T-helper 9 cell (primary cell): ENCODE results near the gene ZNHIT1.
"Not testable (repeated sequence)": the region's sequence is repeated elsewhere in the genome, so short reads cannot be mapped to it uniquely, and the experiment has no call there.

ENCODE experiments used
- DNase-seq: peaks from one replicate; pipeline ENCODE4 v3.0.0-alpha.2; 2020

The ZNHIT1 gene

DNA sequence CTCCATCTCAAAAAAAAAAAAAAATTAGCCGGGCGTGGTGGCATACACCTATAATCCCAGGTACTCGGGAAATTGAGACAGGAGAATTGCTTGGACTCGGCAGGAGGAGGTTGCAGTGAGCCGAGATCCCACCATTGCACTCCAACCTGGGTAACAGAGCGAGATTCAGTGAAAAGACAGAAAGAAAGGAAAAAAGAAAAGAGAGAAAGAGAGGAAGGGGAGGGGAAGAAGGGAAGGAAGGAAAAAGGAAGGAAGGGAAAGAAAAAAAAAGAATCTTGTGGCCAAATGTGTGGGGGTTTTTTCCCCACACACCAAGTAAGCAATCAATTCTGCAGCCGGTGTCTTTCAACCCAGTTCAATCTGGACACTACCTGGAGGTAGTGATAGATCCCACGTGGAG, 28.9 kb upstream of the ZNHIT1 start:
- no peak for DNase-seq

DNA sequence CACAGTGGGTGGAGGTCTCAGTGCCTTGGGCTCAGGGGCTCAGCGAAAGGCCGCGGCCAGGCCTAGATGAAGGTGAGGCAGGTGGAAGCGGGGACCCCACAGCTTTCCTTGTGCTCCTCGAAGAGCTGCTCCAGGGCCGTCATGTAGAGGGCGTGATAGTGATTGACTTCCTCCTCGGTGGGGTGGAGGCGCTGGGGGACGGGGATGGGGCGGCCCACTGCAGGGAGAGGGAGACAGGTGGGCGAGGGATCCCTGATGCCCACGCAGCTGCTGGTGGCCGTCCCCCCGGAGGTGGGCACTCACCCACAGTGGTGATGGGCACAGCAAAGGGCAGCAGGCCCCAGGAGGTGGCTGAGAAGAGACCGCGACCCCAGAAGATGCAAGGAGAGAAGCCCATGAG, 22.1 kb upstream of the ZNHIT1 start:
- DNase-seq, result no peak

DNA sequence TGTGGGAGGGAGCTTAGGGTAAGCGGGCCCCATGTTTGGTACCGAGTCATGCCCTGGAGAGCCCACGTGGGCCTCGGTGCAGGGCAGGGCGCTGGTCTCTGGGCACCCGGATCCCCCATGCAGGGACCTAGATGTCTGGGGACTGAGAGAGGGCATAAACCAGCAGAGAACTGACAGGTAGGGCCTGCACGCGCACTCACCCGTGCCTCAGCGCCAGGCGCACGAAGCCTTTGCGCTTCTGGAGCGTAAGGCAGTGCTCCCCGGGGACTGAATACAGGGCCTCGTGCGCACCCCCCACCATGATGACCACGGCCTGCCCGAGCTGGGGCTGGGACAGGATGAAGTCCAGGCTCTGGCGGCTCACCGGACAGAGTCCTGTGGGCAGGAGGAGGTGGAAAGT, 20.0 kb upstream of the ZNHIT1 start:
- DNase-seq, result no peak

DNA sequence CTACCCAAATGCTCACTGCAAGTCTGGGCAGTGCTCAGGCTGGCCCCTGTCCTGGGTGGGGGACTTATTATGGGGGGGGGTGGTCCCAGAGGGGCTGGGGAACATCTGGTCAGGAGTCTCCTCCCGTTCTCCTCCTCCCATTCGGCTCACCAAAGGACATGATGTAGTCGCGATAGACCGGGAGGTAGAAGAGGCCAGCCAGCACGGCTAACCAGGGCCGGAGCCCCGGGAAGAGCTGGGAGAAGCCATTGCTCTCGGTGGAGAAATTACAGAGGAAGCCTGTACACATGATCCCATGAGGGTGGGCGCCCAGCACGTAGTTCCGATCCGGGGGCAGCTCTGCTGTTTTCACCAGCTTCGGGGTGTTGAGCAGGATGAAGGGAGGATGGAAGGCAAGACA, 19.5 kb upstream of the ZNHIT1 start:
- DNase-seq, result no peak

DNA sequence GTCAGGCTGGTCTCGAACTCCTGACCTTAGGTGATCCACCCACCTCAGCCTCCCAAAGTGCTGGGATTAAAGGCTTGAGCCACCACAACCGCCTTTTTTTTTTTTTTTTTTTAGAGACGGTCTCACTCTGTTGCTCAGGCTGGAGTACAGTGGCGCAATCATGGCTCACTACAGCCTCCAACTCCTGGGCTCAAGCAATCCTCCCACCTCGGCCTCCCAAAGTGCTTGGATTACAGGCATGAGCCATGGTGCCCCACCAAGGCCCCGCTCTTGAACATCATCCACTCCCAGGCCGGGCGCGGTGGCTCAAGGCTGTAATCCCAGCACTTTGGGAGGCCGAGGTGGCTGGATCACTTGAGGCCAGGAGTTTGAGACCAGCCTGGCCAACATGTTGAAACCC, 18.4 kb upstream of the ZNHIT1 start:
- DNase-seq, result not testable (repeated sequence)

DNA sequence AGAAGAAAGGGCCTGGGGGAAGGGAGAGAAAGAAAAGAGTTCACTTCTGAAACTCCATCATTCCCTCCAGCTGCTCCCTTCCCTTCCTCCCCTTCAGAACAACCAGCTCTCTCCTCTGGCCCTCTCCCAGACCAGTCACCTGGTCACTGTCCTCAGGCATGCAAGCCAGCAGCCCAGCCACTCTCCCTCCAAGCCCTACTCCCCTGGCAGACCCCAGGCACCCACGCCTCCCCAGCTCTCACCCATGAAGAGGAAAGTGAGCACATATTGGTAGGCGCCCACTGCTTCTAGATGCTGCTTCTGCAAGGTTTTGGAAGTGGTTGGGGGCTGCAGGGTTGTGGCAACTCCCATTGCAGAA, 17.5 kb upstream of the ZNHIT1 start:
- no peak for DNase-seq

DNA sequence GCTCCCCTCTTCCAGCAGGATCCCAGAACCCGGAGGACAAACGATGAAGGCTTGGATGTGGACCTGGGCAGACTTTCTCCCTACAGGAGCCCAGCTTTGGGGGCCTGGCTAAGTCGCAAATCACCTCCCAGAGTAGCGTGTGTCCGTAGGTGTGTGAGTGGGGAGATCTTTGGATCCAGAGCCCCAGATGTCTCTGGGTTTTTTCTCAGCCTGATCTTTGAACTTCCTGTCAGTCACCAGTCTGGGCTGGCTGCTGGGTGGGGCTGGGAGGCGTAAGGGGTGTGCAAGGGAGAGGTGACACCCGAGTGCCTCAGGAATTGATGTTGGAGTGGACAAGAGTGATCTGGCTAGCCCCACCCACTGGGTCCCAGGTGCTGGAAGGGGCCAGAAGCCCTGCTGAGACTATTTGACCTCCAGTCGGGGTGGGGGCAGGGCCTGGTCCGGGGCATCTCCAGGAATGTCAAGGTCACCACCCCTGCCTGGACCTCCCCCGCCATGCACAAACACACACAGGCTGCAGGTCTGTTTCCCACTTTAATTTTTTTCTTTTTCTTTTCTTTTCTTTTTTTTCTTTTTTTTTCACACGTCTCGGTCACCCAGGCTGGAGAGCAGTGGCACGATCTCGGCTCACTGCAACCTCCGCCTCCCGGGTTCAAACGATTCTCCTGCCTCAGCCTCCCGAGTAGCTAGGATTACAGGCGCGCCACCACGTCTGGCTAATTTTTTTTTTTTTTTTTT, 16.9 kb upstream of the ZNHIT1 start, which contains the start of gene MOGAT3:
MOGAT3 (minus strand) TSS at position 175 of the 738 bp plus-strand sequence. CDS start 182 bp downstream, outside the sequence.
- no peak for DNase-seq

DNA sequence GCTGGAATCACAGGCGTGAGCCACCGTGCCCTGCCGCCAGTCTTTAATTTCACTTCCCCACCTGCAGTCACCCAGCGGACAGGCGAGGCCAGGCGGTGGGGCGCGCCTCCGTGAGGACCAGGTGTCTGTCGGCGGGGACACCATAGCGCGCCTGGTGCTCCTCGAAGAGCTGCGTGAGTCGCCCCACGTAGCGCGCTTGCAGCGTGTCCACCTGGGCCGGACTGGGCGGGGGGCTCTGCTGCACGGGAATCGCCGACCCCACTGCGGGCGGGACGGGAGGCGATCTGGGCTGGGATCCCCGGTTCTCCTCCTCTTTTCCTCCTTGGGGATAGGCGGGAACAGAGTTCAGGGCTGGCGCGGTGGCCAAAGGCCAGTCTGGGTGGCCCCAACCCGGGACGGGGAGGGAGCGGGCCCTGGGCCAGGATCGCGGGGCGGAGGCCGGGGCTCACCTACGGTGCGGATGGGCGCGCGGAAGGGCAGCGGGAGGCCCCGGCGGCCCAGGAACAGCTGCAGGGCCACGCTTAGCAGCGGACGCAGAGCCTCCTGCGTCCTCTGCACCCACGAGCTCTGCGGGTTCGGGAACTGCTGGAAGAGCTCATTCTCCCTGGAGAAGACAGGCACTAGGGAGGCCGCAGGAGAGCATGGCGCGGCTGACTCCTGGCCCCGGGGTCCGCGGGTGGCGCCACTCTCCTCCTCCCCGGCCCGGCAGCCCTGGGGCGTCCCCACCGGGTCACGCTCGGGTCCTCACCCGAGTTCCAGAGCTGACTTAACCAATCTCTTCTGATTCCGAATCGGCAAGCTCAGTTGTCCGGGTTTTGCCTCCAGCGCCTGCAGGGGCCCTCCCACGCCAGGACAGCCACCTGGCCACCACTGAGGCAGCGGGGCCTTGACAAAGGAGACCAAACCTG, 16.0 kb upstream of the ZNHIT1 start:
- no peak for DNase-seq

DNA sequence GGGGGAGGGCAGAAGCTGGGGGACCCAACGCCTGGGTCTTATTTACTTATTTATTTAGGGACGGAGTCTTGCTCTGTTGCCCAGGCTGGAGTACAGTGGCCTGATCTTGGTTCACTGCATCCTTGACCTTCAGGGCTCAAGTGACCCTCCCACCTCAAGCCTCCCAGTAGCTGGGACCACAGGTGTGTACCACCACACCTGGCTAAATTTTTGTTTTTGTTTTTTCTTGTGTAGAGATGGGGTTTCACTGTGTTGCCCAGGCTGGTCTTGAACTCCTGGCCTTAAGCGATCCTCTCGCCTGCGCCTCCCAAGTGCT, 15.4 kb upstream of the ZNHIT1 start:
- DNase-seq, result no peak

DNA sequence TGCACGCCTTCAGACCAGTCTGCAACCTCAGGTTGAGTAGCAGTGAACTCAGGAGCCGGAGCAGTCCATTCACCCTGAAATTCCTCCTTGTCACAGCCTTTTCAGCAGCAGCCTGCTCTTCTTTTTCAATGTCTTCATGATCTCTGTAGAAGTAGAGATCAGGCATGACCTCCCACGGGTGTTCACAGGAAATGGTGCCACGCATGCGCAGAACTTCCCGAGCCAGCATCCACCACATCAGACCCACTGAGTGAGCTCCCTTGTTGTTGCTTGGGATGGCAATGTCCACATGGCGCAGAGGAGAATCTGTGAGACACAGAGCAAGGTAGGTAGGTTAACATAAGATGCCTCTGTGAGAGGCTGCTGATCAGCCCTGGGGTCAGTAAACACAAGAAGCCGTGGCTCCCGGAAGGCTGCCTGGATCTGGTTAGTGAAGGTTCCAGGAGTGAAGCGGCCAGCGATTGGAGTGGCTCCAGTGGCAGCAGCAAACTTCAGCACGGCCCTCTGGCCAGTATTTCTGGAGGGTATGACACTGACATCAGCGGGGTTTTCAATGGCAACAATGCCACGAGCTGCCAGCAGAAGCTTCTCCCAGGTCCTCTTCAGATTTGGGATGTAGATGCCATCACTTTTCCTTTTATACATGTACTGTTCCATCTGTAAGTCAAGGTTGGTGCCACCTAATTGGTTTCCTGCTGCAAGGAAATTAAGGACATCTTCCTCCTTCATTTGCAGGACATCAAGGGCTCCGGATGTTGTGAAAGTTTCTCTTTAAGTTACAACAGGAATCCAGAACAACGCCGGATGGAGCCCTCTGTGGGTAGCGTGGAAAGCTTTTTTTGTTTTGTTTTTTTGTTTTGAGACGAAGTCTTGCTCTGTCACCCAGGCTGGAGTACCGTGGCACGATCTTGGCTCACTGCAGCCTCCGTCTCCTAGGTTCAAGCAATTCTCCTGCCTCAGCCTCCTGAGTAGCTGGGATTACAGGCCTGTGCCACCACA, 13.9 kb upstream of the ZNHIT1 start:
- DNase-seq, result not testable (repeated sequence)

DNA sequence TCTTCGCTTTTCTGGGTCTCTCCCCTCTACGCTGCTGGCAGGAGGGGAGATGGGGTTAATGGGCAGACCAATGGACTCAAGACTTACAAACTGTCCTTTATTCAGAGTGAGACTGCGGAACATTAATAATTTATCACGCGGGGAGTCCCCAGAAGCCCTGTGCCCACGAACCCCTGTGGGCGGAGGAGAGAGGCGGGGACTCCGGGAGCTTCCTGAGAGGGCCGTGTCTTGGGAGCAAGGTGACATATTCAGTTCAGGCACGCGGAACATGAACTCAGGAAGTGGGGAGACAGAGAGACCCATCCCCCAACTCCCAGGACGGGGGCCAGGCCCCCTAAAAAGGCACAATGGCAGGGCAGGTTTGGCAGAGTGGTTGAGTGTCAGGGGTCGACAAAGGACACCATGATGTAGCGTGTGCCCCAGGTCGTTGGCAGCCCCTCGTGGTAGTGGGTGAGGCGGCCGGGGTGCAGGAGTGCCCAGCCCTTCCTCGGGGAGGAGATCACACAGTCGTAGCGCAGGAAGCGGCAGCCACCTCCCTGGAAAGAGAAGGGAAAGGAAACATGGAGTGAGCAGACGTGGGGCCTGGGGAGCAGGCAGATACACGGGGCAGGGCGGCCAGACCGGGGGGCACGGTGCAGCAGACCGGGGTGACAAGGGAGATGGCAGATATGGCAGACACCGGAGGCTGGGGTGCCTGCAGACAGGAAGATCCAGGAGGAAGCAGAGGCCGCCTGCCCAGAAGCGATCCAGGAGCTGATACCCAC, 11.9 kb upstream of the ZNHIT1 start:
- no peak for DNase-seq

DNA sequence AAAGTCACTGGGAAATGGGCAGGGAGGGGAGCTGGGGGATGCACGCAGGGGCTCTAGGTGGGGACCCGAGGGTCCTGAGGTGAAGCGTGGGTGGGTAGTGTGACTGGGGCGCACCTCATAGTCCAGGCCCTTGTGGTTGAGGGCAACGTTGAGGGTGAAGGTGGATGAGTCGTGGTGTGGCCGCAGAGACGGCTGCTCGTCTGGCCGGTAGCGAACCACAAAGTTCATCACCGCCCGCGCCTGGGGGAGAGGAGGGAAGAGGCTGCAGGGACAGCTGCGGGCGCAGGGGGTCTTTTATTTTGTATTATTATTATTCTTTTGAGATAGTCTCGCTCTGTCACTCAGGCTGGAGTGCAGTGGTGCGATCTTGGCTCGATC, 11.3 kb upstream of the ZNHIT1 start:
- no peak for DNase-seq

DNA sequence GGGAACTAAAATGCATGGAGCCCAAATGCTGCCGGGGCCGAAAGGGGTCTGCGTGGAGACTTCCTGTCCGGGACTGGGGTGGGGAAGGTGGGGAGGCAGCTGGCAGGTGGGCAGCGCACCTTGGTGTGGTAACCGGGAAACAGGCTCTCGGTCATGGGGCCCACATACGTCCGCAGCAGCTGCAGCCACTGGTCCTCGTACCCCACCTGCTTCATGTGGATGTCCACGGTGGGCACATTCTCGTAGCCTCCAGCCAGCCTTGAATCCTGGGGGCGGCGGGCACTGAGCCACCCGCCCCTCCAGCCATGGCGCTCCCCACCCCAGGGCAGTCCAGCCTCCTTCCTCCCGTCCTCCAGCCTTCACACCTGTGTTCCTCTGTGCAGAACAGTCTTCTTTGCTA, 10.5 kb upstream of the ZNHIT1 start:
- no peak for DNase-seq

DNA sequence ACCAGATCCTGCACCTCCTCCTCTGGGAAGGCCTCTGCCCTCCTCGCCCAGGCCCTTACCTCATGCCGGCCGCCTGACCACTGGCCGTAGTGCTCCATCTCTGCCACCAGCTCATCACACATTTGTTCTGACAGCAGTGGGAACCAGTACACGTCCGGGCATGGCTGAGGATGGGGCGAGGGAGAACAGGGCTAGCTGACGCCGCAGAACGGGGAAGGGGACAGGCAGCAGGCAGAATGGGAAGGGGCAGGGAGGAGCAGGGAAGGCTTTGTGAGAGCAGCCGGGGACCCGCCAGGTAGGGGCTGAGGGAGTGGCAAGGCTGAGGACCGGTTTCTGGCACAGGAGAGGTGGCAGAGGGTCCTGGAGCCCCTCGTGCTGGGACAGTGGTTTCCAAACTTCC, 9.2 kb upstream of the ZNHIT1 start:
- no peak for DNase-seq

DNA sequence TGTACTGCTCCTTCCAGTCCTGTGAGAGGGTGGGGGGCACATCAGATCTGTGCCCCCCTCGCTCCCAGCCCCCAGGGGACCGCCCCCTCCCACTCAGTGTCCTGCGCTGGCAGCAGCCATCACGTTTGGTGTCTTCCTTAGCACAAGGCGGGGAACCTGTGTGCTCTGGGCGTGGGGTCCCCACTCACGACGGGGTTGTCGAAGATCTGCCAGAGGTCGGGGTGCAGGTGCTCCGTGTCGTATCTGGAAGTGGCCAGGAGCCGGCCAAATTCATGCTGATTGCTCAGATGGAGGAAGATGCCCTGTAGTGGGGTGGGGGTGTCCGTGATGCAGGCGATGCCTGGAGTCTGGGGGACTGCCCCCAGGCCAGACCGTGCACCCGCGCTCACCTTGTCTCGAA, 7.8 kb upstream of the ZNHIT1 start:
- no peak for DNase-seq

DNA sequence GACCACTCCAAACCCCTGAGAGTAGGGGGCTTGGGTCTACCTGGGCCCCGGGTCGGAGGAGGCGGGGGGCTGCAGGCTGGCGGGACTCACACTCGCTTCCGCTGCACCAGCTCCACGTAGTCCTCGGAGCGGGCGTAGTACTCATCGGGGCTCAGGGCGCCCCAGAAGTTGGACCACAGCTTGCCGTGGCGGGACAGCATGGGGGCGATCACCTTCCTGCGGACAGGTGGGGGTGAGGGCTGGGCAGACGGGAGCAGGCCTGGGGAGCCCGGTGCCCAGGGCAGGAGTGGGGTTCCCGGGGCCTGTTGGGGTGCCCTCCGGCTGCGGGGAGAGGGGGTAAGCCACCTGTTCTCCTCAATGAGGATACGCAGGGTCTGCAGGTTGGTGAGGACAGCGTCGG, 6.5 kb upstream of the ZNHIT1 start:
- no peak for DNase-seq

DNA sequence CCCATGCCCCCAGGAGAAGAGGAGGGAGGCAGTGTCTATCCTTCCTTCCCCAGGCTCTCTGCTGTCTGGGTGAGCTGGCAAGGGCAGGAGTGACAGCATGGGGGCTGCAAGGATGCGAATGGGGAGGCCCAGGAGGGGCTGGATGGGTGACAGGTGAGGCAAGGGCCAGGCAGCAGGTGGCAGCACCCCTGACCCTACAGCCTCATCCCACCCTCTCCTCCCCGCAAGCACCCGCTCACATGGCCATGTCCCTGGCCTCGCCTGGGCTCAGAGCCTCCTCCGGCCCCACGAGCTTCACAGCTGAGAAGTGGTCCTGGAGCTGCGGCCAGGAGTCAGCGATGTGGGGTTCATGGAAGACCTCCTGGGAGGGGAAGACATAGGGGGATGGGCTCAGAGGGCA, 6.0 kb upstream of the ZNHIT1 start:
- DNase-seq, result no peak

DNA sequence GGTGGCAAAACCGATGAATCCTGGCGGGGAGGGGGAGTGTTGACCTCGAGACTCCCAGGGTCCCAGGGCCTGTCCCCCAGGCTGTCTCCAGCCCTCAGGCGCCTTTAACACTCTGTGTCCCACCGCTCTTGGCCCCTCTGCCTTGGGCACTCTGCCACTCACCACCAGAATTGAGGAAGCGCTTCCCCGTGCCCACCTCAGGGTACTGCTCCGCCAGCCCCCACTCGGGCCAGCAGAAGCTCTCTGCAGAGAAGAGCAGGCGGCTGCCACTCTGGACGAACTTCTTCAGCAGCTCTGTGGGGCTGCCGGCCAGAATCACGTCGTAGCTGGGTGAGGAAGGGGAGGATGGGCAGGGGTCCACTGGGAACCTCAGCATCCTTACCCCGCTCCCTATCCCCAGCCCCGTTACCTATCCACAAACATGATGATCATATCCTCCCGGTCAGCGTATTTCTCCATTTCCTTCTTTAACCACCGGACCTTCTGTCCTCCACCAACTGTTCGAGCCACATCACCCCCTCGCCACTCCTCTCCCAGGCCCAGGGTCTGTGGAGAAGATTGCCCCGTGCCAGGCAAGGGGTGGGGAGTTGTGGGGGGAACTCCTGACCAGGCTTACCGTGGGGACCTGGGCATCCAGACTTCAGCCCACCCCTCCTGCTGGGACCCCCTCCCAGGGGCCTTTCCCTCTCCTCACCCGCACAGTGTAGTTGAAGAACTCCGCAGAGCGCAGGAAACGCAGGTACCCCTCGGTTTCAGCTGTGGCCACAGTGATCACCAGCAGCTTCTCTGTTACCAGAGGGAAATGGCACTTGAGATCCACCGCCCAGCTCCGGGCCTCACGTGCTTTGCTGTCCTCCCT, 1.7 kb upstream of the ZNHIT1 start:
- no peak for DNase-seq

DNA sequence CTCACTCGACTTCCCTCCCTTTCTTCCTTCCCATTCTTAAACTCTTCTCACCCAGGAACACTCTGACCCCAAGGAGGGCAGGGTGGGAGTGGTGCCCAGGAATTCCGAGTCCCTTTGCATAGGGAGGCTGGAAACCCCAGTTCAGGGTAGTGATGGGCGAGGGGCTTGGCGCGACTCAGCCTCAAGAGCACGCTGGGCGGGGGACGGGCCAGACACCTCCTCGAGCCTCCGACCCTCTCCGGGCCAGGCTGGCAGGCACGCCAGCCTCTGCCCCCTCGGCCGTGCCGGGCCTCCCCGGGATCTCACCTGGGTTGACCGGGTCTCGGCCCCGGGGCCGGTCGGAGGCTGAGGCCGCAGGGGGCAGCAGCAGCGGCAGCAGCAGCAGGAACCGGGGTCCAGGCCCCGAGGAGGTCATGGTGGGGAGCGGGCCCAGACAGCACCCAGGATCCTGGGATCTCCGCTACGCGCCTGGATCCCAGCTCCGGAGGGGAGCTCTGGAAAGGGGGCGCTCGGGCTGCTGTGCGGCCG, 1.0 kb upstream of the ZNHIT1 start:
- no peak for DNase-seq

DNA sequence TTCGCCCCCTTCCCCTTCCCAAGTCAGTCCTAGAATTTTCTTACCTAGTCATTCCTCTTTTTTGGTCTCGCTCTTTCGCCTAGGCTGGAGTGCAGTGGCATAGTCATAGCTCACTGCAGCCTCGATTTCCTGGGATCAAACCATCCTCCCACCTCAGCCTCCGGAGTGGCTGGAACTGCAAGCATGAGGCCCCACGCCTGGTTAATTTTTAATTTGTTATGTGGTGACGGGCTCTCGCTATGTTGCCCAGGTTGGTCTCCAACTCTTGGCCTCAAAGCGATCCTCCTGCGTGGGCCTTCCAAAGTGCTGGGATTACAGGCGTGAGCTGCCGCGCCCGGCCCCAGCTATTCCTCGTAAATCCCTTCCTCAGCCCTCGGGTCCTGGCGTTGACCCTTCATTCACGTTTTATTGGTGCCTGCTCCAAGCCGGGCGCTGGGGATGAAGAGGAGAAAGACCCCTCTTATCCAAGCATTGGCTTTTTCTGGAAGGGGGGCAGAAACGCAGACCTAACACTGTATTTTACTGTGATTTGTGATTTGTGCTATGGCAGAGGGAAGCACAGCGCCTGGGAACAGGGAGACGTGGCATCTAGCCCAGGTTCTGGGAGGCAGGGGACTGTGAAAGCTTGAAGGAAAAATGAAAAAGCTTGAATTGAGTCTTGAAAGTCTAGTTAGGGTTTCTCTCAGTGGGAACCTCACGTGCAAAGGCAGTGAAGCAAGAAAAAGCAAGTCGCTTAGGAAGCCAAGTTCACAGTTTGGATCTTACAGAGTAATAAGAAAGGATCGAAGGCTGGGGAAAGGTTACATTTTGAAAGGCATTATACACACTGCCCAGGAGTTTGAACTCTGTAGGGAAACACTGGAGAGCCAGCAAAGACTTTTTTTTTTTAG, 516 bp downstream of the ZNHIT1 start:
- DNase-seq, result no peak
